Endothelial cell of umbilical vein (primary cell): ENCODE results near the gene DDX24. TPM values are rescaled to one million over a fixed set of nuclear protein-coding genes. Genes with fewer than 3 reads are reported as not detected.

Experiments used
- BruUV-seq: library from RNA; stranded (reverse); fragments of 400-500 nt; replicated peaks from 2 replicates; lab custom pipeline; 2021; lab: Mats Ljungman, UMichigan
- CTCF ChIA-PET: fragments of 300-600, 350-600 bp; sonication (Branson Sonifier 250); formaldehyde crosslinking; loops from one replicate; lab custom pipeline; 2021; ENCODE audit warnings: antibody characterized with exemption, inconsistent platforms; lab: Charles Lee
- POLR2A ChIA-PET: fragments of 300-600, 350-600 bp; sonication (Branson Sonifier 250); formaldehyde crosslinking; loops from one replicate; lab custom pipeline; 2021; ENCODE audit warnings: antibody characterized with exemption, inconsistent platforms; lab: Charles Lee
- DNase-seq: peaks from one replicate; pipeline ENCODE4 v3.0.0-alpha.2; 2011; ENCODE audit warnings: low read depth, low spot score
- FAIRE-seq: peaks from 2 replicates; lab custom pipeline; 2011; peaks lifted over from hg19 to GRCh38; lab: Jason Lieb, UNC
- H2AFZ ChIP-seq: 2 replicates; pipeline ENCODE4 v1.6.0; 2012; ENCODE audit warnings: low read depth, low read length, control low read depth, inconsistent platforms
- H3K27ac ChIP-seq: 2 replicates; pipeline ENCODE4 v1.5.1; 2011; ENCODE audit warnings: low read depth, mild to moderate bottlenecking, control low read depth, low read length, moderate library complexity; ENCODE audit not compliant: insufficient read depth
- H3K27me3 ChIP-seq, 2 experiments: 2 replicates each; pipeline versions ENCODE4 v1.6.0 to v1.6.1; 2011; ENCODE audit warnings: low read length in 2 of 2, mixed read lengths in 1 of 2; ENCODE audit not compliant: control insufficient read depth in 2 of 2, insufficient read depth in 2 of 2
- H3K36me3 ChIP-seq, 2 experiments: 2 replicates in 1 of 2; 3 replicates in 1 of 2; pipeline ENCODE4 v1.5.1; 2011; ENCODE audit warnings: low read length in 2 of 2, mild to moderate bottlenecking in 1 of 2, moderate library complexity in 1 of 2; ENCODE audit not compliant: control insufficient read depth in 2 of 2, insufficient read depth in 2 of 2; ENCODE audit errors: extremely low read depth in 1 of 2
- H3K4me1 ChIP-seq: 3 replicates; pipeline ENCODE4 v1.5.1; 2011; ENCODE audit warnings: mild to moderate bottlenecking, low read length; ENCODE audit not compliant: control insufficient read depth, insufficient read depth; ENCODE audit errors: extremely low read depth
- H3K4me2 ChIP-seq: 2 replicates; pipeline ENCODE4 v1.6.1; 2011; ENCODE audit warnings: low read length, control low read depth, mixed read lengths; ENCODE audit not compliant: insufficient read depth
- H3K4me3 ChIP-seq, 3 experiments: fragments of 200-600 bp in 1 of 3; sonication (generic), shearing (Covaris generic) in 1 of 3; replicated peaks in 1 of 3; 2 replicates each; pipeline ENCODE4 v1.5.1; 2011 to 2016; ENCODE audit warnings: control low read depth in 3 of 3, low read length in 3 of 3, mild to moderate bottlenecking in 2 of 3, inconsistent platforms in 1 of 3, low read depth in 1 of 3, moderate library complexity in 1 of 3; ENCODE audit not compliant: insufficient read depth in 1 of 3
- H3K79me2 ChIP-seq: 2 replicates; pipeline ENCODE4 v1.6.0; 2012; ENCODE audit warnings: low read length, inconsistent platforms; ENCODE audit not compliant: control insufficient read depth, insufficient read depth
- H3K9ac ChIP-seq: replicated peaks from 2 replicates; pipeline ENCODE3; 2011; ENCODE audit warnings: low read length, control low read depth; ENCODE audit not compliant: insufficient read depth; ENCODE audit errors: extremely low read depth
- H3K9me1 ChIP-seq: replicated peaks from 3 replicates; pipeline ENCODE4 v1.6.0; 2011; ENCODE audit warnings: mild to moderate bottlenecking, low read length; ENCODE audit not compliant: control insufficient read depth, insufficient read depth; ENCODE audit errors: extremely low read depth
- H3K9me3 ChIP-seq: replicated peaks from 2 replicates; pipeline ENCODE4 v1.5.1; 2012; ENCODE audit warnings: low read length, inconsistent platforms; ENCODE audit not compliant: control insufficient read depth, insufficient read depth
- H4K20me1 ChIP-seq: replicated peaks from 2 replicates; pipeline ENCODE3; 2011; ENCODE audit warnings: mild to moderate bottlenecking, low read length; ENCODE audit not compliant: control insufficient read depth, insufficient read depth; ENCODE audit errors: extremely low read depth
- CTCF ChIP-seq, 2 donors: IDR thresholded peaks; 1 replicate in 1 of 2; 2 replicates in 1 of 2; pipeline ENCODE4 v1.5.1; 2011; ENCODE audit warnings: low read length in 2 of 2, mild to moderate bottlenecking in 2 of 2, moderate library complexity in 2 of 2, control low read depth in 1 of 2, inconsistent platforms in 1 of 2, low read depth in 1 of 2; ENCODE audit not compliant: insufficient read depth in 1 of 2; ENCODE audit errors: extremely low read depth in 1 of 2
- EZH2 ChIP-seq: IDR thresholded peaks from 2 replicates; pipeline ENCODE4 v1.6.1; 2012; ENCODE audit warnings: borderline replicate concordance, low read depth, mild to moderate bottlenecking, moderate library complexity, low read length, inconsistent platforms; ENCODE audit not compliant: severe bottlenecking
- FOS ChIP-seq: IDR thresholded peaks from 2 replicates; pipeline ENCODE4 v1.6.1; 2011; ENCODE audit warnings: mild to moderate bottlenecking, low read length, moderate library complexity, borderline replicate concordance; ENCODE audit not compliant: insufficient read depth
- GATA2 ChIP-seq: IDR thresholded peaks from 2 replicates; pipeline ENCODE4 v1.7.0; 2011; ENCODE audit warnings: low read depth, mild to moderate bottlenecking, moderate library complexity, mixed read lengths, low read length; ENCODE audit not compliant: insufficient read length, insufficient read depth
- JUN ChIP-seq: IDR thresholded peaks from 2 replicates; pipeline ENCODE4 v1.6.1; 2011; ENCODE audit warnings: borderline replicate concordance, low read depth; ENCODE audit not compliant: insufficient read length, insufficient read depth
- MYC ChIP-seq: IDR thresholded peaks from one replicate; pipeline ENCODE4 v1.6.1; 2011; ENCODE audit warnings: mild to moderate bottlenecking, low read depth, low read length
- POLR2A ChIP-seq: IDR thresholded peaks from 2 replicates; pipeline ENCODE4 v1.6.1; 2012; ENCODE audit warnings: low read depth, mild to moderate bottlenecking, control low read depth, low read length
- POLR2AphosphoS5 ChIP-seq: IDR thresholded peaks from 2 replicates; pipeline ENCODE4 v1.6.1; 2012; ENCODE audit warnings: low read depth, mild to moderate bottlenecking, control low read depth, low read length, moderate library complexity; ENCODE audit not compliant: insufficient read depth
- dilution Hi-C: fragments of 300-500 bp; cut with MboI; formaldehyde crosslinking; loops from one replicate; pipeline ENCODE4 v1.15.0; 2019; ENCODE audit warnings: low sequenced_read_pairs; ENCODE audit not compliant: extremely low pct_ligation_motif_present
- intact Hi-C: fragments of 100-400 bp; cut with micrococcal nuclease; formaldehyde crosslinking; loops from one replicate; pipeline ENCODE4 v1.10.0; 2022
- polyA plus RNA-seq, 4 experiments: library from polyadenylated mRNA; depleted of rRNA in 3 of 4; stranded (reverse) in 3 of 4; unstranded in 1 of 4; fragments of >200 nt; gene quantifications; 2 replicates each; pipeline versions ENCODE4 v1.2.1 to v1.2.3, GENCODE V29; 2011 to 2012; ENCODE audit warnings: missing spikeins in 1 of 4
- total RNA-seq: library from RNA; stranded (reverse); gene quantifications from 2 replicates; pipeline ENCODE4 v1.2.3, GENCODE V29; 2021
- TF ChIP-seq, protein P1 (sequence below): IDR thresholded peaks from 2 replicates; pipeline ENCODE4 v1.6.1; 2011; ENCODE audit not compliant: insufficient read depth, insufficient read length

The DDX24 gene
- total and polyA plus RNA-seq, 2 donors (not counting 3 experiments of a cell fraction or from before 2014, with no cell fraction given) = 88.3 to 141 TPM

DNA sequence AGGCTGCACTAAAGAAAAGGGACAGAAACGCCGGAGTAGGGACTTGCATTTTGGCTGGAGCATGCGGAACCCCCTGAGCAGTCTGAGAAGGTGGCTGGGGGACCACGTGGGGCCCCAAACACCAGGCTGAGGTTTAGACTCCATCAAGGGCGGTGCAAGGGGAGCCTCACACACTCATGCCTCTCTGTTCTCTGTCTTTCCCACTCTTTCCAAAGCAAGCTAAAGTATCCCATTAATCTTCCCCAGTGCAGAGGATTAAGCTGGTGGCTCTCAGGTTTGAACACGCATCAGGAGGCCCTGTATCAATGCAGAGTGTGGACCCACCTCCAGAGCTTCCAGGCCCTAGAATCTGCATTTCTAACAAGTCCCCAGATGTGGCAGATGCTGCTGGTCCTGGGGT is 70.4 kb downstream of the DDX24 start:
- no peak for TF ChIP-seq MYC
- no peak for TF ChIP-seq GATA2
- no peak for TF ChIP-seq POLR2AphosphoS5
- TF ChIP-seq POLR2A = no peak
- no peak for TF ChIP-seq FOS
- TF ChIP-seq CTCF (IDR thresholded peaks at IDR 0.05; ENCODE audit: extremely low read depth in 1 of 2, insufficient read depth in 1 of 2, low read depth in 1 of 2, low read length in 2 of 2) = no peak
- TF ChIP-seq, protein P1, sequence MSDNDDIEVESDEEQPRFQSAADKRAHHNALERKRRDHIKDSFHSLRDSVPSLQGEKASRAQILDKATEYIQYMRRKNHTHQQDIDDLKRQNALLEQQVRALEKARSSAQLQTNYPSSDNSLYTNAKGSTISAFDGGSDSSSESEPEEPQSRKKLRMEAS = no peak
- TF ChIP-seq JUN = no peak
- TF ChIP-seq EZH2 = no peak
- Histone ChIP-seq H3K9me1 (no peaks in the 10 kb centered on the region), H3K4me3 (no peak overlapping the region), H3K4me2 (no peak overlapping the region), H3K4me1 (no peaks in the 10 kb centered on the region), H3K27ac (no peak overlapping the region), H3K9me3 (no peaks in the 10 kb centered on the region), H3K79me2 (no peaks in the 10 kb centered on the region), H4K20me1 (no peaks in the 10 kb centered on the region), H3K27me3 (no peaks in the 10 kb centered on the region), H2AFZ (no peak overlapping the region), H3K9ac (no peak overlapping the region), H3K36me3 (no peaks in the 10 kb centered on the region)
- intact Hi-C loops (no loop called here), dilution Hi-C loops (no loop called here)
- FAIRE-seq = no peak
- no TSS peak for BruUV-seq
- DNase-seq = no peak
- ChIA-PET POLR2A (no interaction called here), CTCF (interaction anchor here (0.6 to 2.2 kb wide), 4 partner anchors 10 to 126 kb away, joined by 3 to 8 read pairs (median 4); no protein-coding TSS in a partner anchor)
